GM21723 (cell line): Measurements from ENCODE around the gene PPP2R5A.
"Not testable (repeated sequence)": the region's sequence is repeated elsewhere in the genome, so short reads cannot be mapped to it uniquely, and the experiment has no call there.

Source experiments
- ATAC-seq: cut with Tn5 transposase; IDR thresholded peaks from one replicate; pipeline ENCODE4 v1.9.1; 2021; ENCODE audit warnings: mild to moderate bottlenecking, moderate library complexity; ENCODE audit not compliant: unreplicated experiment

The PPP2R5A gene

DNA sequence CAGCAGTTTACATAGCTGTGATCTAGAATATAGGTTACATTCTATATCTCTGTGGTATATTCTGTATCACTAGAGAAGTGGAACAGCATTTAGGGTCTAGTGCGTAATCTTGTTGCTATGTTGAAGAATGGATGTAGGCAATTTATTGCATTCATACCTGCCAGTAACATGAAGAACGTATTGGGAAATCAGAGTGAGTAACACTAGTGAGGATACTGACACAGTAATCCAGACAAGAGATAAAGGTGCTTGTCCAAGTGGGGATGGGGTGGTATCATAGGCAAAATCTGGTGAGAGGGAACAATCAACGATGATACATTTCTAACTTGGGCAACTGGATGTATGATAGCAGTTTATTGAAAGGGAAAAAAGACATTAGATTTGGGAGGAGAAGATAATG is 9.8 kb downstream of the PPP2R5A start:
- no peak for ATAC-seq

DNA sequence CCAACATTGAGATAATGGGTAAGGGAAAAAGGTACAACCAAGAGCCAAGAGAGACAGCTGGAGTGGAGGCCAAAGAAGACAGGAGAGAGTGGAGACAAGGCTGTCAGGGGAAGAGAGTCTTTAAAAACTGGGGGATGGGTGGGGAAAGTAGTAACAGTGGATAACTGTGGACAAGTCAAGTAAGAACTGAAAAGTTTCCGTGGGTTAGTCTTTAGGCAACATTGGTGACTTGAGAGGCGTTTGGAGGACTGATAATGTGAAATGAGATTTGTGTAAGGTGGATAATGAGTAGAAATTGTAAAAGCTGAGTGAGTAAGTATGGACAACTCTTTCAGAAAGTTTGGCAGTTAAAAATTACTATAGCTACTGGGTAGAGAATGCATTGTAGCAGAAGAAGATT is 10.4 kb downstream of the PPP2R5A start:
- ATAC-seq: no peak

DNA sequence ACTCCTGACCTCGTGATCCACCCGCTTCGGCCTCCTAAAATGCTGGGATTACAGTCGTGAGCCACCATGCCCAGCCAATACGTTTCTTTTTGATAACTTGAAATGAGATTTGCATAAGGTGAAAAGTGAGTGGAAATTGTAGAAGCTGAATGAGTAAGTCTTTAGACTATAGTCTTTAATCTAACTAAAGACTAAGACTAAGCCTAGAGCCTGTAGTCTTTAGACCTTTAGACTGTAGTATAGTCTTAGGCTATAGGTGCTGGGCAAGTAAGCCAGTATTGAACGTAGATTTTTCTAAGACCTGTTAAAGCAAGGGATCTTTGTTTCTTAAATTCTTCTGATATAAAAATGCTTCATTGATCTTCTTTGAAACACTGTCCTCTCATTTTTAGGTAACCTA is 12.1 kb downstream of the PPP2R5A start:
- ATAC-seq: no peak

DNA sequence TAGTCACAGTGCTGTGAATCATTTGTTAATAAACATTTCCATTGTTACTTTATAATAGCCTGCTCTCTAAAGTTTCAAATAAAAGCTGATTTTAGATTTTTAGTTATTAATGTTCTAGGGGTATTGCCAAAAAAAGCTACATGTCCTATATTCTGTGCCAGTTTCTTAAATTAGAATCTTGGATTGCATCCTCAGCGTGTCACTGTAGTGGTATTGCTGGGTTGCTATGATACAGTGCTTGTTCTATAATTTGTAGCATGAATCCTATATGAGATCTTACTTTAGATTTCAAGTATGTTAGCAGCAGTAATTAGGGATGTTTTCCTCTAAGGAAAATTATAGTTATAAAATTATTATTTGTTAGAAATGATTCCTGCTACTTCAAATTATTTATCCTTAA is 16.4 kb downstream of the PPP2R5A start:
- ATAC-seq: no peak

DNA sequence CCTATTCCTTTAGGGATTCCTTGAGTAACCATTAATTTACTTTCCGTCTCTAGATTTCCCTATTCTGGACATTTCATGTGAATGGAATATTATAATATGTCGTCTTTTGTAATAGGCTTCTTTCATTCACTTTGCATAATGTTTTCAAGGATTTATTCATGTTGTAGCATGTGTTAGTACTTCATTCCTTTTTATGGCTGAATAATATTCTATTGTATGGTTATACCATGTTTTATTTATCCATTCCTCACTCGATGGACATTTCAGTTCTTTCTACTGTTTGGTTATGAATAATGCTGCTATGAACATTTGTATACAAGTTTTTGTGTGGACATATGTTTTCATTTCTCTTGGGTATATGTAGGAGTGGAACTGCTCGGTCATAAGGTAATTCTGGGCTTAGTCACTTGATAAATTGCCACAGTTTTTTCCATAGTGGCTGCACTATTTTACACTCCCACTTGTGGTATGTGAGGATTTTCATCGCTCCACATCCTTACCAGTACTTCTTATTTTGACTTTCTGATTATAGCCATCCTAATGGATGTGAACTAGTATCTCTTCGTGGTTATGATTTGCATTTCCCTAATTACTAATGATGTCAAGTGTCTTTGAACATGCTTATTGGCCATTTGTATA is 17.7 kb downstream of the PPP2R5A start:
- ATAC-seq: no peak

DNA sequence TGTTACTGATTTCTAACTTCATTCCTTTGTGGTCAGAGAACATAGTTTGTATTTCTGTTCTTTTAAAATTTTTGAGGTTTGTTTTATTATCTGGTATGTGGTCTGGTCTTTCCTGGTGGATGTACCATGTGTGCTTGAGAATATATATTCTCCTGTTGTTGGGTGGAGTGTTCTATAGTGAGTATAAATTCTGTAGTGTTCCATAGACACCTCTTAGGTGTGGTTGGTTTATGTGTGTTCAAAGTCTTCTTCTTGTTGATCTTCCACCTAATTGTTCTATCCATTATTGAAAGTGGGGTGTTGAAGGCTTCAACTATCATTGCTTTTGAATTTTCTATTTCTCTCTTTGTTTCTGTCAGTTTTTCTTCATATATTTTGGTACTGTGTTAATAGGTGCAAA is 20.1 kb downstream of the PPP2R5A start:
- ATAC-seq: no peak

DNA sequence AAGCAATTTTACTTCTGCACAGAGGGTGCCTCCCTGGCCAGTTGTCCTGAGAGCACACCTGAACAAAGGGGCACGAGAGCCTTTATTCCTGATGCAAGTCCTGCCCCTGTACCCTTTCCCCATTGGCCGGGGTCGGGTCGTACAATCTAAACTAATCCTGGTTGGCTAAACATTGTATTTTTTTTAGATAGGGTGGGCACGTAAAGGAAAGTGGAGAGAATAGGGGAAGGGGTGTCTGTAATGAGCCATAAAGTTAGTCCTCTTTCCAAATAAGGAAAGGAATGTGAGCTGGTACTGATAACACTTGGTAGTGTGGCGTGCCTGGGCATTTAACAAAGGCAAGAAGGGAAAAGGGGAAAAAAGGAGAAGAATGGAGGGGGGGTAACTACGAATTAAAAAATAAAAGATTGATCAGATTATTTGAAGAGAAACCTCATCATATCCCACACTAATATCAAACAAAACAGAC is 20.8 kb downstream of the PPP2R5A start:
- not testable (repeated sequence) for ATAC-seq

DNA sequence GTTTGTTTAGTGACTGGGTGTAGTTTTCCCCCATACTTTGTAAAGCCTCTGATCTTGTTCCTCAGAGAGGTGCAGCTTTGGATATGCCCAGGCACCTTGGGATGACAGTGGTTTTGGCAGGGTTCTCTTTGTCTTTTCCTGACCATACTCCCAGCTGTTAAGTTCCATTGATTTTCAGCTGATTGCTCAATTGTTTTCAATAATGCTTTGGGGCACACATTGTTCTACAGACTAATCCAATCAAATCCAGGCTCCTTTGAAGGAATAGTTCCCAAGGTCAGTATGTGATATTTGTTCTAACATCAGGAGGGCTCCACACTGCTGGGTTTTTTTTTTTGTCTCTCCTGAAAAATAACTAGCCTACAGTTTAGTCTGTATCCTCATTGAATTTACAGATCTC is 24.8 kb downstream of the PPP2R5A start:
- ATAC-seq: no peak

DNA sequence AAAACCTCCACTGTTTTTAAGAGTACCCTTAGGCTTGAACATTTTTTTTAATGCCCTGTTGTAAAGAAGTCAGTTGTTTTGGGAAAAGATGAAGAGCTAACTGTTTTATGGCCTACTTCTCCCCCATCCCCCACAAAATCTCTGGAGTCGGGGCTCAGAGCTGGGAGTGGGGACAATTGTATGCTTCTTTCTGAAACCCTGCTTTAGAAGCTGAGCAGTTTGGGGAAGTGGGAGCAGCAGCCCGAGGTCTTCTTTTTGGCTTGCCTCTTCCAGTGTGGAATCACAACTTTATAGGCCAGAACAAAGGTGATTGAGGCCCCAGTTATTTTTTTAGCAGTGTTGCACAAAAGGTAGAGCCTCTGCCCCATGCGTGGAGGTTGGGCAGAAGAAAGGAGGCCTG is 25.2 kb downstream of the PPP2R5A start:
- ATAC-seq: no peak

DNA sequence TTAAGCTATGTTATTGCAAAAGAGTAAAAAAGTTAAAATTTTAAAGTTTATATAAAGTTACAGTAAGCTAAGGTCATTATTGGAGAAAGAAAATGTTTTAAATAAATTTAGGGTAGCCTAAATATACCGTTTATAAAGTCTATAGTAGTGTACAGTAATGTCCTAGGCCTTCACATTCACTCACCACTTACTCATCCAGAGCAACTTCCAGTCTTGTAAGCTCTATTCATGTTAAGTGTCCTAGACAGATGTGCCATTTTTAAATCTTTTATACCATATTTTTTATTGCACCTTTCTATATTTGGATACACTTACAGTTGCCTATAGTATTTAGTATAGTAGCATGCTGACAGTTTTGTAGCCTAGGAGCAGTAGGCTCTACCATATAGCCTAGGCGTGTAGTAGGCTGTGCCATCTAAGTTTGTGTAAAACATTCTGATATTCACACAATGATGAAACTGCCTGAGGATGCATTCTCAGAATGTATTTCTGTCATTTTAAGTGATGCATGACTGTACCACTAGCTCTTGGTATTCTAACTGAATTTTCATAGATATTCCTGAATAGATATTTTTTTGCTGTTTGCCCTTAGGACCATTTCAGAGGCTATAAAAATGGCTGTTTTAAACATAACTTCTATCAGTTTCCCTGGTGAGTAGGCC is 26.8 kb downstream of the PPP2R5A start:
- no peak for ATAC-seq

DNA sequence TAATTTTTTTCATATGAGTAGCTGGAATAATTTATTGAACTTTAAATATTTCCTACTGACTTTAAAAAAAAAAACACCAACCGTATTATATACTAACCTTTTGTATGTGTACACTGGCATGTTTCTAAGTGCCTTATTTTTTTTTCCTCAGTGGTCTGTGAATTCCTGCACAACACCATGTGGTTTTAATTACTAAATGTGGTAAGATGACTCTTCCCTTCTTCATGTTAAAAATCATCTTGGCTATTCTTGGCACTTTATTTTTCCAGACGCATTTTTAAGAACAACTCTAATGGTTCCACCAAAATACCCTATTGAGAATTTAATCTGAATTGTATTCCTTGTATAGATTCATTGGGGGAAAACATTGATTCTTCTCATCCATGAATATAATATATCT is 28.4 kb downstream of the PPP2R5A start:
- ATAC-seq: no peak

DNA sequence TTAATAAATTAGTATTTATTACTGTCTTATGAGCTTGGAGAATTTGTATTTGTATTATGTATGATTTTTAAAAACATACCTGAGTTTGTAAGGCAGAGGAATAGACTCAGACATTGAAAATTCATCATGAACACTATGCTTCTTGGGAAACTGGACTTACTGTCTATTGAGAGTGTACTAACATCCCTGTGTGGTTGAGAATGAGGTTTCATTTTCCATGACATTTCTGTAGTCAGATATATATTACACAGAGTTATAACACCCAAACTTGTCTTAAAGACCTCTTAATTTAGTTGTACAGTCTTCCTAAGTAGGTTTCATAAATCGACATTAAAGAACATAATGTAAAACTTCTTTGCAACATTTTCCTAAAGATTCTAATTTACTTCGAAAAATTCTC is 30.0 kb downstream of the PPP2R5A start:
- ATAC-seq: no peak

DNA sequence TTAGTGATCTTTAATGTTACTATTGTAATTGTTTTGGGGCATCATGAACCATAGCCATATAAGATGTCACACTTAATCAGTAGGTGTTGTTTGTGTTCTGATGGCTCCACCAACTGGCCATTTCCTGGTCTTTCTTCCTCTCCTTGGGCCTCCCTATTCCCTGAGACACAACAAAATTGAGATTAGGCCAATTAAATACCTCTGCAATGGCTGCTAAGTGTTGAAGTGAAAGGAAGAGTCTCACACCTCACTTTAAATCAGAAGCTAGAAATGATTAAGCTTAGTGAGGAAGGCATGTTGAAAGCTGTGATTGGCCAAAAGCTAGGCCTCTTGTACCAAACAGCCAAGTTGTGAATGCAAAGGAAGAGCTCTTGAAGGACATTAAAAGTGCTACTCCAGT is 30.7 kb downstream of the PPP2R5A start:
- no peak for ATAC-seq

DNA sequence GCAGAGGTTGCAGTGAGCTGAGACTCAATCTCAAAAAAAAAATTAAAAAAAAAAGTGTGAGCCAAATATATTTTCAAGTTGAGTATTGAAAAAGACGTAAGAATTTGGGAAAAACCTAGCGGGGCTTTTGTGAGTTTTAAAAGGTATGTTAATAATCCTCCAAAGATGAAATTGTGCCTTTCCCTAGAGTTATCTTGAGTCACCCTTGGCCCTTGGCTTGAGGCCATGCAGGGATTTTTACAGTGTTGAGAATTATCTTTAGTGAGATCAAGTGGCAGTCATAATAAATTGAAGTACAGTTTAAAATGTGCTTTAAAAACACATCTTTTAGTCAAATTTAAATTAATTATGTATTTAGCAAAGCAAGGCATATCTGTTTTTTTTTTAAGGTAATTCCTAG is 32.7 kb downstream of the PPP2R5A start:
- ATAC-seq: no peak

DNA sequence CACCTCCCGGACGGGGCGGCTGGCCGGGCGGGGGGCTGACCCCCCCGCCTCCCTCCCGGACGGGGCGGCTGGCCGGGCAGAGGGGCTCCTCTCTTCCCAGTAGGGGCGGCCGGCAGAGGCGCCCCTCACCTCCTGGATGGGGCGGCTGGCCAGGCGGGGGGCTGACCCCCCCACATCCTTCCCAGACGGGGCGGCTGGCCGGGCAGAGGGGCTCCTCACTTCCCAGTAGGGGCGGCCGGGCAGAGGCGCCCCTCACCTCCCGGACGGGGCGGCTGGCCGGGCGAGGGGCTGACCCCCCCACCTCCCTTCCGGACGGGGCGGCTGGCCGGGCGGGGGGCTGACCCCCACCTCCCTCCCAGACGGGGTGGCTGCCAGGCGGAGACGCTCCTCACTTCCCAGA is 35.8 kb downstream of the PPP2R5A start:
- ATAC-seq: not testable (repeated sequence)

DNA sequence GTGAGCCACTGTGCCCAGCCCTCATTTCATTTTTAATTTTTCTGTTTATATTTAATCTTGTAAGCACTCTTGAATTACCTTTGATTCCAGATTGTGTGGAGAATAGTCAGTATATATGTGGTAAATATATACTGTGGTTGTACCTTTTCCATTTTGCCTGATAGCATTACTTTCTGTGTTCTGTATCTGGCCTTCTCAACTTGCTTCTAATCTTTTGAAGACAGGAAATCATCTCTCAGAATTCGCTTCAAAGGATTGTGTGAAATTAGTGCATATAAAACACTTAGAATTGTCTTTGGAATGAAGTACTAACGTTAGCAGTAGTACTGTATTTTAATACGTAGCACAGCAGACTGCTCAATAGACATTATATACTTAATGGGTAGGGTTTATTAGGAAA is 37.9 kb downstream of the PPP2R5A start:
- ATAC-seq: no peak

DNA sequence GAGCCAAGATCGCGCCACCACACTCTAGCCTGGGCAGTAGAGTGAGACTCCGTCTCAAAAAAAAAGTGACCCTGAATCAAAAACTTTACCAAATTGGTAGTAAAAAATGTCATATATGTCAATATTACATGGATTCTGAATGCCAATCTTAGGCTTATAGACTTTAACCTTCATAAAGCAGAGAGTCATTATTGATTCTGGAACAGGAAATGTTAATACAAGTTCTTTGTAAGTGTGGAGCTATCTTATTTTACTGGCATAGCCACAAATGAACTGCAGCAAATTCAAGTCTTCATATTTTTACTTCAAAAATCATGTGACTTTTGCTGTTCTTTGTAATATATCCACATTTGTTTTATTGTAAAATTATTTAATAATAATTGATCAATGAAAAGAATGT is 41.3 kb downstream of the PPP2R5A start:
- ATAC-seq: no peak

DNA sequence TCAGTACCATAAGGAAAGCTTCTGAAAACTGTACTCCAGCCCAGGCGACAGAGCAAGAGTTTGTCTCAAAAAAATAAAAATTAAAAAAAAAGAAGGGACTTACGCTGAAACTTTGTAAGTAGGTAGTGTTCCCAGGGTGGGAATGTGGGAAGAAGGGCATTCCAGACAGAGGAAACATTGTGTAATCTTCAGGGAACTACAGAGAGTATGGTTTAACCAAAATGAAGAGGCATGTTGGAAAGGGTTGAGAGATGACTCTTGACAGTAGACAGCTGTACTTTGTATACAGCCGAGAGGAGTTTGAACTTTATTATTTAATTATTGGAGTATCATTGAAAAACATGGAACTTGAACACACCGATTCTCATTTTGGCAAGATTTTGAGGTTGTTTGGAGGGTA is 43.0 kb downstream of the PPP2R5A start:
- no peak for ATAC-seq

DNA sequence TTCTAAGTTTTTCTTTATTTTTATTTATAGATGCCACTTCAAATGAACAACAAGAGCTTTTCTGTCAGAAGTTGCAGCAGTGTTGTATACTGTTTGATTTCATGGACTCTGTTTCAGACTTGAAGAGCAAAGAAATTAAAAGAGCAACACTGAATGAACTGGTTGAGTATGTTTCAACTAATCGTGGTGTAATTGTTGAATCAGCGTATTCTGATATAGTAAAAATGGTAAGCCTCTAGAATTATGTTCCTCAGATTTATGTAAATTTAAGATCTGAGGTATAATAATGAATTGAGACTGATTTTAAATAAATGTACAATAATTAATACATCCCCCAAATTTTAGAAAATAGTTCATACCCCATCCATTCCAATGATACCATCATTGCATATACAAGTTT is 43.9 kb downstream of the PPP2R5A start:
- no peak for ATAC-seq

DNA sequence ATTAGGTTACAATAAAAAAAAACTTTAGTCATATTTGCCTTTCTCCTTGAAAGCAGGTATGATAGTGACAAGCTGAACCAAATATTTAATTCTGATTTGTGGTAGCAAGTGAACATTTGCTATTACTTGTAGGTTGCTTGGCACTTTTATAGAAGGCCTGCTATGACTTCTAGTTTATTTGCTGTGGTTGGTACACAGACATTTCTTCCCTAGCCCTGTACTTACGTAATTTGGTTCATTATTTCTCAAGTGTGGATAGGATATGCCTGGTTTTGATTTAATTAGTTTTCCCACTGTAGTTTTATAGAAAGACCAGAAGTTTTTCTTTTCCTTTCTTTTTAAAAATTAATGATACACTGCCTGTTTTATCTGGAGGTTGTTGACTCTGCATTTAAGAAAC is 55.9 kb downstream of the PPP2R5A start:
- no peak for ATAC-seq

DNA sequence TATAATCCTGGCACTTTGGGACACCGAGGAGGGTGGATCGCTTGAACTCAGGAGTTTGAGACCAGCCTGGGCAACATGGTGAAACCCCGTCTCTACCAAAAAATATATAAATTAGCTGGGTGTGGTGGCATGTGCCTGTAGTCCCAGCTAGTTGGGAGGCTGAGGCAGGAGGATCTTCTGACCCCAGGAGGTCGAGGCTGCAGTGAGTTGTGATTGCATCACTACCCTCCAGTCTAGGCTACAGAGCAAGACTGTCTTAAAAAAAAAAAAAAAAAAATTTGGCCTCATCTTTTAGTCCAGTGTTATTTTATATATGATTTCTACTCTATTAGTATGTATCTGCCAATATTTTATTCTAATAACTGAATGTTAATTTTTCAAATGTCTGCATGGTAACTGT is 59.7 kb downstream of the PPP2R5A start:
- no peak for ATAC-seq

DNA sequence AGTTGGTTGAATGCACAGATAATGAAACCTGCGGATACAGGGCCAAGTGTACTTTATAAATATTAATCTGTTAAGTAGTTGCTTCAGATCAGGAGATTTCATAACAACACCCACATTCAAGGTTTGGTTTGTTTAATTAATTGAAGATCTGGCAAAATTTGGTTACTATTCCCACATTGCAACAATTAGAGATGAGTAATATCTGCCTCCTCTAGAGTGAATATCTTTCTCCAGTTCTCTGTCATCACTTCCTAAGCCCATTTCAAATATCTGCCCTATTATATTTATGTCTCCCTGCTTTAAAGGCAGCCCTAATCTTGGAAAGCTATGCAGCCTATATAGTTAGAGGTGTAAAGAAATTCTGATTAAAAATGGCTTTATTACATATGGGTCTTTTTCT is 61.4 kb downstream of the PPP2R5A start:
- ATAC-seq: no peak
